HepG2 (cell line): ENCODE measurements around the gene TEAD4. TPM values are rescaled to one million over a fixed set of nuclear protein-coding genes. Genes with fewer than 3 reads are reported as not detected.

Experiments
- ARNTL ChIP-seq: sonication (generic); formaldehyde crosslinking; IDR thresholded peaks from 2 replicates; pipeline ENCODE4 v1.4.0; 2020; ENCODE audit warnings: mild to moderate bottlenecking, missing genetic modification reagents
- BATF2 ChIP-seq: sonication (generic); formaldehyde crosslinking; IDR thresholded peaks from 2 replicates; pipeline ENCODE4 v1.8.0; 2022; ENCODE audit warnings: mild to moderate bottlenecking, missing genetic modification reagents, moderate library complexity
- CERS6 ChIP-seq: sonication (generic); formaldehyde crosslinking; IDR thresholded peaks from 2 replicates; pipeline ENCODE4 v1.5.0; 2020; ENCODE audit warnings: missing genetic modification reagents
- CTCF ChIP-seq: sonication (generic); formaldehyde crosslinking; IDR thresholded peaks from 2 replicates; pipeline ENCODE4 v1.5.0; 2020; ENCODE audit warnings: mild to moderate bottlenecking, missing genetic modification reagents, moderate library complexity
- DR1 ChIP-seq: sonication (generic); formaldehyde crosslinking; IDR thresholded peaks from 2 replicates; pipeline ENCODE4 v1.8.0; 2021; ENCODE audit warnings: mild to moderate bottlenecking, missing genetic modification reagents, inconsistent platforms
- FOSL2 ChIP-seq: sonication (generic); formaldehyde crosslinking; IDR thresholded peaks from 2 replicates; pipeline ENCODE4 v1.4.0; 2020; ENCODE audit warnings: missing genetic modification reagents
- HES4 ChIP-seq: sonication (generic); formaldehyde crosslinking; IDR thresholded peaks from 2 replicates; pipeline ENCODE4 v1.9.0; 2021; ENCODE audit warnings: mild to moderate bottlenecking, missing genetic modification reagents, borderline replicate concordance
- KLF9 ChIP-seq: IDR thresholded peaks from 2 replicates; pipeline ENCODE4 v1.6.1; 2016; ENCODE audit warnings: low read depth
- KMT2B ChIP-seq: IDR thresholded peaks from 2 replicates; pipeline ENCODE4 v1.6.1; 2016; ENCODE audit warnings: missing genetic modification reagents, missing compliant biosample characterization
- NFATC3 ChIP-seq: sonication (generic); formaldehyde crosslinking; IDR thresholded peaks from 2 replicates; pipeline ENCODE4 v1.5.1; 2020; ENCODE audit warnings: mild to moderate bottlenecking, missing genetic modification reagents
- NFYB ChIP-seq: sonication (generic); formaldehyde crosslinking; IDR thresholded peaks from 2 replicates; pipeline ENCODE4 v1.4.0; 2020; ENCODE audit warnings: missing genetic modification reagents
- RBM22 ChIP-seq: fragments of 200-400 bp; formaldehyde crosslinking; optimal IDR thresholded peaks from 2 replicates; pipeline ENCODE3; 2017; ENCODE audit warnings: mild to moderate bottlenecking, low read length, moderate library complexity
- RFX5 ChIP-seq: IDR thresholded peaks from 2 replicates; pipeline ENCODE4 v1.6.1; 2011; ENCODE audit warnings: low read depth, low read length, improper control_type of control experiment
- SAFB2 ChIP-seq: sonication (generic); formaldehyde crosslinking; IDR thresholded peaks from 2 replicates; pipeline ENCODE4 v1.5.1; 2020; ENCODE audit warnings: missing genetic modification reagents, low read depth, mild to moderate bottlenecking, borderline replicate concordance
- SRSF9 ChIP-seq: fragments of 200-400 bp; formaldehyde crosslinking; IDR thresholded peaks from 2 replicates; pipeline ENCODE4 v1.6.1; 2018; ENCODE audit warnings: borderline replicate concordance, mild to moderate bottlenecking, low read depth, low read length; ENCODE audit not compliant: insufficient read depth, poor library complexity, severe bottlenecking
- TARDBP ChIP-seq: sonication (generic); formaldehyde crosslinking; IDR thresholded peaks from 2 replicates; pipeline ENCODE4 v1.8.0; 2022; ENCODE audit warnings: mild to moderate bottlenecking, missing genetic modification reagents
- THRA ChIP-seq: sonication (generic); formaldehyde crosslinking; IDR thresholded peaks from 2 replicates; pipeline ENCODE4 v1.4.0; 2020; ENCODE audit warnings: missing genetic modification reagents, borderline replicate concordance
- U2AF2 ChIP-seq: fragments of 200-400 bp; formaldehyde crosslinking; IDR thresholded peaks from 2 replicates; pipeline ENCODE4 v1.6.1; 2017; ENCODE audit warnings: low read depth, mild to moderate bottlenecking, low read length
- ZC3H13 ChIP-seq: sonication (generic); formaldehyde crosslinking; IDR thresholded peaks from 2 replicates; pipeline ENCODE4 v1.8.1; 2023; ENCODE audit warnings: mild to moderate bottlenecking, missing genetic modification reagents, moderate library complexity
- ZNF512 ChIP-seq: sonication (generic); formaldehyde crosslinking; IDR thresholded peaks from 2 replicates; pipeline ENCODE4 v1.4.0; 2020; ENCODE audit warnings: mild to moderate bottlenecking, missing genetic modification reagents
- ZNF564 ChIP-seq: sonication (generic); formaldehyde crosslinking; IDR thresholded peaks from 2 replicates; pipeline ENCODE4 v1.8.1; 2023; ENCODE audit warnings: mild to moderate bottlenecking, missing genetic modification reagents
- ZNF670 ChIP-seq: sonication (generic); formaldehyde crosslinking; IDR thresholded peaks from 2 replicates; pipeline ENCODE4 v1.8.0; 2022; ENCODE audit warnings: mild to moderate bottlenecking, missing genetic modification reagents, borderline replicate concordance
- ZNF766 ChIP-seq: sonication (generic); formaldehyde crosslinking; IDR thresholded peaks from 2 replicates; pipeline ENCODE4 v1.5.0; 2020; ENCODE audit warnings: missing genetic modification reagents, borderline replicate concordance
- polyA plus RNA-seq, 8 experiments: library from polyadenylated mRNA; depleted of rRNA in 3 of 8; stranded (reverse) in 7 of 8; unstranded in 1 of 8; fragments of >200 nt; fragmentation: Illumina TruSeq in 4 of 8; extraction: Trizol in 4 of 8; gene quantifications; 2 replicates each; pipeline versions ENCODE4 v1.2.1 to v1.2.3, GENCODE V29; 2011 to 2016; ENCODE audit warnings: low read depth in 4 of 8, missing spikeins in 1 of 8, mixed read lengths in 1 of 8; ENCODE audit not compliant: insufficient read depth in 1 of 8
- total RNA-seq, 5 experiments: library from RNA; depleted of rRNA; stranded (reverse); fragments of >200 nt; fragmentation: Illumina TruSeq; extraction: Trizol; gene quantifications; 2 replicates each; pipeline ENCODE4 v1.2.3, GENCODE V29; 2016; ENCODE audit warnings: low read depth in 1 of 5

TEAD4 gene
- total and polyA plus RNA-seq, 2 of the 13 experiments (the other 11 are each of a cell fraction or from before 2014, with no cell fraction given), result 45.0 to 69.4 TPM

- no peak for TF ChIP-seq NFATC3
- peak; percentile 69 for TF ChIP-seq FOSL2 (CRISPR knock-in tag)
- TF ChIP-seq RBM22, result no peak
- TF ChIP-seq ZNF766 (CRISPR knock-in tag), result no peak
- TF ChIP-seq RFX5, result no peak
- no peak for TF ChIP-seq KLF9 (CRISPR knock-in tag)
- TF ChIP-seq ZNF512 (CRISPR knock-in tag), result no peak
- TF ChIP-seq ZC3H13 (CRISPR knock-in tag), result peak; percentile 74; the same call in 1 of the 2 replicates
- no peak; the same call in 1 of the 2 replicates for TF ChIP-seq DR1 (CRISPR knock-in tag)
- TF ChIP-seq THRA (CRISPR knock-in tag), result no peak; the same call in none of the 2 replicates
- peak; percentile 77 for TF ChIP-seq HES4 (CRISPR knock-in tag)
- TF ChIP-seq SRSF9, result no peak
- no peak for TF ChIP-seq U2AF2
- 0 out of 2 replicates have a peak, but pooled peaks have one; percentile 41 for TF ChIP-seq BATF2 (CRISPR knock-in tag)
- TF ChIP-seq CTCF (CRISPR knock-in tag), result peak; percentile 20; the same call in 1 of the 2 replicates
- 0 out of 2 replicates have a peak, but pooled peaks have one; percentile 46 for TF ChIP-seq ZNF564 (CRISPR knock-in tag)
- TF ChIP-seq KMT2B (CRISPR knock-in tag), result peak; percentile 27; the same call in 1 of the 2 replicates
- 0 out of 2 replicates have a peak, but pooled peaks have one; percentile 34 for TF ChIP-seq TARDBP
- TF ChIP-seq NFYB (CRISPR knock-in tag), result no peak
- 0 out of 2 replicates have a peak, but pooled peaks have one; percentile 27 for TF ChIP-seq SAFB2 (CRISPR knock-in tag)
- 0 out of 2 replicates have a peak, but pooled peaks have one; percentile 33 for TF ChIP-seq ZNF670 (CRISPR knock-in tag)
- peak; percentile 52; the same call in 1 of the 2 replicates for TF ChIP-seq ARNTL (CRISPR knock-in tag)
- TF ChIP-seq CERS6 (CRISPR knock-in tag), result no peak
Observed at GRCh38 chr12:2959505-2960389, 550 bp downstream of the TEAD4 start (continued).
